Loucy (cell line): ENCODE results near the gene LIMA1.

Source experiments
- H2AFZ ChIP-seq: fragments of 200-600 bp; sonication (generic); 2 replicates; pipeline ENCODE4 v1.6.0; 2016; ENCODE audit warnings: antibody characterized with exemption, mild to moderate bottlenecking, low read length, moderate library complexity
- H3F3A ChIP-seq: fragments of 200-600 bp; 2 replicates; pipeline ENCODE4 v1.6.0; 2016; ENCODE audit warnings: antibody characterized with exemption, low read depth, mild to moderate bottlenecking
- H3K27me3 ChIP-seq: fragments of 200-600 bp; sonication (generic); 2 replicates; pipeline ENCODE4 v1.6.1; 2014; ENCODE audit warnings: low read length, mild to moderate bottlenecking; ENCODE audit not compliant: insufficient read depth, poor library complexity, severe bottlenecking
- H3K36me3 ChIP-seq: fragments of 200-600 bp; sonication (generic); 2 replicates; pipeline ENCODE4 v1.6.1; 2016; ENCODE audit warnings: low read length; ENCODE audit not compliant: insufficient read depth
- H3K4me1 ChIP-seq: fragments of 200-600 bp; sonication (generic); 2 replicates; pipeline ENCODE4 v1.5.1; 2014; ENCODE audit warnings: low read length, mild to moderate bottlenecking; ENCODE audit not compliant: insufficient read depth, poor library complexity, severe bottlenecking
- H3K4me2 ChIP-seq: fragments of 200-600 bp; sonication (generic); 2 replicates; pipeline ENCODE4 v1.6.0; 2014; ENCODE audit warnings: antibody characterized with exemption, low read length, low read depth, mild to moderate bottlenecking; ENCODE audit not compliant: poor library complexity, severe bottlenecking
- H3K4me3 ChIP-seq: fragments of 200-600 bp; sonication (generic); 2 replicates; pipeline ENCODE4 v1.5.1; 2014; ENCODE audit warnings: low read length, mild to moderate bottlenecking, mixed read lengths; ENCODE audit not compliant: poor library complexity, severe bottlenecking
- H3K79me2 ChIP-seq: fragments of 200-600 bp; sonication (generic); 2 replicates; pipeline ENCODE4 v1.6.1; 2014; ENCODE audit warnings: low read length; ENCODE audit not compliant: insufficient read depth
- H3K9ac ChIP-seq: fragments of 200-600 bp; sonication (generic); 2 replicates; pipeline ENCODE4 v1.6.0; 2014; ENCODE audit warnings: mild to moderate bottlenecking, low read depth, low read length, moderate library complexity; ENCODE audit not compliant: poor library complexity, severe bottlenecking
- H3K9me2 ChIP-seq: fragments of 200-600 bp; sonication (generic); replicated peaks from 2 replicates; pipeline ENCODE4 v1.6.1; 2016; ENCODE audit warnings: low read depth, low read length, mixed read lengths
- H3K9me3 ChIP-seq: fragments of 200-600 bp; sonication (generic); 2 replicates; pipeline ENCODE4 v1.6.1; 2014; ENCODE audit warnings: mild to moderate bottlenecking, antibody characterized with exemption, low read length, low read depth; ENCODE audit not compliant: insufficient read depth
- H4K20me1 ChIP-seq: fragments of 200-600 bp; sonication (generic); 2 replicates; pipeline ENCODE4 v1.6.0; 2014; ENCODE audit warnings: antibody characterized with exemption, low read length, mild to moderate bottlenecking; ENCODE audit not compliant: insufficient read depth, poor library complexity, severe bottlenecking
- EZH2phosphoT487 ChIP-seq: fragments of 200-600 bp; IDR thresholded peaks from 2 replicates; pipeline ENCODE4 v1.6.1; 2018; ENCODE audit warnings: antibody characterized with exemption, mild to moderate bottlenecking, moderate library complexity, borderline replicate concordance
- TF ChIP-seq, protein P1 (sequence below): fragments of 200-600 bp; sonication (generic); conservative IDR thresholded peaks from 2 replicates; pipeline ENCODE4 v1.5.1; 2014; ENCODE audit warnings: mild to moderate bottlenecking, antibody characterized with exemption, low read length

Gene LIMA1

DNA sequence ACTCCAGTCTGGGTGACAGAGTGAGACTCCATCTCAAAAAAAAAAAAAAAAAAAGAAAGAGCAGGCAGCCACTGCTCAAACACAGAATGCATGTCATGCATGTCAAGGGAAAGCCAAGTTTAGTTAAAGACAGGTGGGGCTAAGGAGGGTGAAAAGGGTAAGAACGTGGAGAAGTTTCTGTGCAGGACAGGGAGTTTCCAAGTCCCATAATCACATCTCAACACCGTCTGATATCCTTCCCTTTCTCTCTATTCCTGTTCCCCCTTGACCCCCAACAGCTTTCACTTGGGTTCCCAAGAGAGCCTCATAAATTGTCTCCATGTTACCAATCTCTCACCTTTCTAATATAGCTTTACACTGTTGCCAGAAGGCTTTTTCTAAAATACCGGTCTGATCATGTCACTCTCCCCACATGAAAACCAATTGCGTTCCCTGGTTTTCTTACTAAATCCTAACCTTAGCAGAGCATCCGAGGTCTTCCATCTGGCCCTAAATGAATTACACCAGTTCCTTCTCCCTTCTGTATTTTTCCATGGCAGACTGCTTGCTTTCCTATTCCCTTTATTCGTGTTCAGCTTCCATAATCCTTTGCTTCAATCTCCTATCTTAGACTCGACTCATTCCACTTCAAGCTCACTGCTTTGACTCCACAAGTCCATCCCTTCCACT, 37.0 kb downstream of the LIMA1 start:
- peaks cover 4% of the 10 kb centered on the region for H3K4me1 ChIP-seq
- no peaks in the 10 kb centered on the region for H3K27me3 ChIP-seq
- no peak overlapping the region for H3K9ac ChIP-seq
- TF ChIP-seq, protein P1, sequence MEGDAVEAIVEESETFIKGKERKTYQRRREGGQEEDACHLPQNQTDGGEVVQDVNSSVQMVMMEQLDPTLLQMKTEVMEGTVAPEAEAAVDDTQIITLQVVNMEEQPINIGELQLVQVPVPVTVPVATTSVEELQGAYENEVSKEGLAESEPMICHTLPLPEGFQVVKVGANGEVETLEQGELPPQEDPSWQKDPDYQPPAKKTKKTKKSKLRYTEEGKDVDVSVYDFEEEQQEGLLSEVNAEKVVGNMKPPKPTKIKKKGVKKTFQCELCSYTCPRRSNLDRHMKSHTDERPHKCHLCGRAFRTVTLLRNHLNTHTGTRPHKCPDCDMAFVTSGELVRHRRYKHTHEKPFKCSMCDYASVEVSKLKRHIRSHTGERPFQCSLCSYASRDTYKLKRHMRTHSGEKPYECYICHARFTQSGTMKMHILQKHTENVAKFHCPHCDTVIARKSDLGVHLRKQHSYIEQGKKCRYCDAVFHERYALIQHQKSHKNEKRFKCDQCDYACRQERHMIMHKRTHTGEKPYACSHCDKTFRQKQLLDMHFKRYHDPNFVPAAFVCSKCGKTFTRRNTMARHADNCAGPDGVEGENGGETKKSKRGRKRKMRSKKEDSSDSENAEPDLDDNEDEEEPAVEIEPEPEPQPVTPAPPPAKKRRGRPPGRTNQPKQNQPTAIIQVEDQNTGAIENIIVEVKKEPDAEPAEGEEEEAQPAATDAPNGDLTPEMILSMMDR = no peak
- no peak for TF ChIP-seq EZH2phosphoT487
- no peaks in the 10 kb centered on the region for H3F3A ChIP-seq
- no peaks in the 10 kb centered on the region for H3K9me3 ChIP-seq
- no peaks in the 10 kb centered on the region for H3K79me2 ChIP-seq
- H2AFZ ChIP-seq = no peak overlapping the region
- no peaks in the 10 kb centered on the region for H3K36me3 ChIP-seq
- H3K4me3 ChIP-seq = no peak overlapping the region
- no peak overlapping the region for H3K4me2 ChIP-seq
- H4K20me1 ChIP-seq = no peaks in the 10 kb centered on the region
- H3K9me2 ChIP-seq = no peaks in the 10 kb centered on the region

DNA sequence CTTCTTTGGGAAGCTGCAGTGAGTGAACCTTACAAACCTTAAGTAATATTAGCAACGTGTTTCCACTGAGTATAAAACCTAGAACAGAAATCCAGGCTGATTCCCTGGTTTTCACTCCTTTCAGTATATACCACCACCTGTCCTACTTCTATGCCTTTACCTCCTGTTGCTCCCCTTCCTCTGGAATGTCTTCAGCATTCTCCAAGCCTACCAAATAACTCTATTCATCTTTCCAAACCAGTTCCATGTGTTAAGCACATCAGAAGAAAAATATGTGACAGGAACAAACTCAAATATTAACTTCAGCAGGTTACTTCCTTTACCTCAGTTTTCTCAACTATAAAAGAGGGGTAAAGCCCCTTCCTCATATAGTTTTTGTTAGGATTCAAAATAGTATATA, 39.8 kb downstream of the LIMA1 start:
- Histone ChIP-seq H3K9ac (no peak overlapping the region), H3K4me3 (no peak overlapping the region), H3F3A (no peaks in the 10 kb centered on the region), H3K9me3 (no peaks in the 10 kb centered on the region), H3K9me2 (no peaks in the 10 kb centered on the region), H3K36me3 (no peaks in the 10 kb centered on the region), H3K27me3 (no peaks in the 10 kb centered on the region), H3K4me1 (peaks cover 4% of the 10 kb centered on the region), H2AFZ (no peak overlapping the region), H3K4me2 (no peak overlapping the region), H3K79me2 (no peaks in the 10 kb centered on the region), H4K20me1 (no peaks in the 10 kb centered on the region)
- no peak for TF ChIP-seq EZH2phosphoT487
- TF ChIP-seq, protein P1 = no peak

DNA sequence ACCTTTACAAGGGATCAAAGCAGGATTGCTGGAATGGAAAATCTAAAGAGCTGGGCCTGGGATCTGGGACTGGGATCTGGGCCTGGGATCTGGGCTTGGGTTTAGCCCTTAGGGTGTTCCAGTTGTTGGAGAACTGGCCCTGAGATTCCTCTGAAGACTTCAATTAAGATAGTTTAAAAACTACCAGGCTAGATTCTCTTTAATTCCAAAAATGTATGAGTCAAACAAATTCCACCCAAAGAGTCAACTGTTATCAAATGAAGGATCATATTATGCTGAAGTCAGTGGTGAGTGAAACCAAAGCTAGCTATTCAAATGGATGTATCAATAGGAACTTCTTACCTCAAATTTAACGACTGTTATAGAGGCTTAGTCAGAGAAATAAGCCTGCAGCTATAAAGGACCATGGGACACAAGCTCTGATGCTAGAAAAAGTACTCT, 40.5 kb downstream of the LIMA1 start:
- H3F3A ChIP-seq = no peaks in the 10 kb centered on the region
- peaks cover 4% of the 10 kb centered on the region for H3K4me1 ChIP-seq

More for the DNA sequence above, 40.5 kb downstream of the LIMA1 start:
- H3K9me3 ChIP-seq = no peaks in the 10 kb centered on the region
- TF ChIP-seq EZH2phosphoT487 = no peak
- TF ChIP-seq, protein P1 = no peak
- H3K9ac ChIP-seq = no peak overlapping the region
- no peaks in the 10 kb centered on the region for H4K20me1 ChIP-seq
- H2AFZ ChIP-seq = no peak overlapping the region
- H3K4me2 ChIP-seq = no peak overlapping the region
- H3K79me2 ChIP-seq = no peaks in the 10 kb centered on the region
- H3K4me3 ChIP-seq = no peak overlapping the region
- H3K27me3 ChIP-seq = no peaks in the 10 kb centered on the region
- no peaks in the 10 kb centered on the region for H3K36me3 ChIP-seq
- no peaks in the 10 kb centered on the region for H3K9me2 ChIP-seq
